GM12878 (cell line): ENCODE measurements around the gene PKP2. TPM values are rescaled to one million over a fixed set of nuclear protein-coding genes. Genes with fewer than 3 reads are reported as not detected.

ENCODE experiments used
- ATAC-seq: fragments of 200-7000 bp; cut with Tn5 transposase; 3 replicates; pipeline ENCODE4 v1.9.1; 2020; ENCODE audit warnings: mild to moderate bottlenecking, moderate library complexity
- BruUV-seq: library from RNA; stranded (reverse); fragments of 400-500 nt; replicated peaks from 2 replicates; lab custom pipeline; 2021; lab: Mats Ljungman, UMichigan
- CTCF ChIA-PET: fragments of 300-600 bp; sonication (Branson Sonifier 250); formaldehyde crosslinking; extraction: SDS; loops from one replicate; lab custom pipeline; 2021; ENCODE audit warnings: inconsistent platforms; lab: Yijun Ruan, JAX
- POLR2A ChIA-PET: fragments of 350-600 bp; formaldehyde crosslinking; extraction: SDS; loops from one replicate; lab custom pipeline; 2021; ENCODE audit warnings: inconsistent platforms; lab: Charles Lee
- RAD21 ChIA-PET: fragments of 300-600 bp; sonication (Branson Sonifier 250); formaldehyde crosslinking; loops from one replicate; lab custom pipeline; 2023; ENCODE audit warnings: antibody characterized with exemption; ENCODE audit not compliant: unreplicated experiment; lab: Charles Lee
- SMC1A ChIA-PET: fragments of 300-600 bp; sonication (Branson Sonifier 250); formaldehyde crosslinking; loops from one replicate; lab custom pipeline; 2023; ENCODE audit not compliant: unreplicated experiment, uncharacterized antibody; lab: Charles Lee
- DNase-seq: peaks from one replicate; pipeline ENCODE4 v3.0.0-alpha.2; 2011; ENCODE audit warnings: low read depth, low spot score
- FAIRE-seq: peaks from 3 replicates; lab custom pipeline; 2011; peaks lifted over from hg19 to GRCh38; lab: Jason Lieb, UNC
- H2AFZ ChIP-seq: 2 replicates; pipeline ENCODE4 v1.6.0; 2011; ENCODE audit warnings: low read depth, low read length, control low read depth; ENCODE audit not compliant: control insufficient read depth
- H3K27ac ChIP-seq: 2 replicates; pipeline ENCODE4 v1.5.1; 2011; ENCODE audit warnings: control low read depth; ENCODE audit not compliant: control insufficient read depth, insufficient read depth
- H3K27me3 ChIP-seq, 2 experiments: replicated peaks in 1 of 2; 2 replicates each; pipeline versions ENCODE4 v1.6.0 to v1.6.1; 2011; ENCODE audit warnings: low read length in 1 of 2; ENCODE audit not compliant: control insufficient read depth in 2 of 2, insufficient read depth in 2 of 2
- H3K36me3 ChIP-seq, 2 experiments: 2 replicates each; pipeline ENCODE4 v1.5.1; 2011; ENCODE audit warnings: low read length in 1 of 2; ENCODE audit not compliant: control insufficient read depth in 2 of 2, insufficient read depth in 2 of 2
- H3K4me1 ChIP-seq: 2 replicates; pipeline ENCODE4 v1.6.1; 2011; ENCODE audit warnings: mild to moderate bottlenecking, low read length, moderate library complexity, mixed read lengths; ENCODE audit not compliant: control insufficient read depth, insufficient read depth
- H3K4me2 ChIP-seq: 2 replicates; pipeline ENCODE4 v1.6.0; 2011; ENCODE audit warnings: control low read depth; ENCODE audit not compliant: control insufficient read depth, insufficient read depth
- H3K4me3 ChIP-seq: fragments of 200-600 bp; sonication (generic); 2 replicates; pipeline ENCODE4 v1.5.1; 2016
- H3K79me2 ChIP-seq: 2 replicates; pipeline ENCODE4 v1.6.0; 2011; ENCODE audit warnings: low read length; ENCODE audit not compliant: control insufficient read depth, insufficient read depth
- H3K9ac ChIP-seq: 2 replicates; pipeline ENCODE4 v1.8.0; 2011; ENCODE audit warnings: low read length, control low read depth, mixed read lengths; ENCODE audit not compliant: control insufficient read depth, insufficient read depth
- H3K9me3 ChIP-seq: replicated peaks from 3 replicates; pipeline ENCODE4 v1.5.1; 2011; ENCODE audit warnings: mild to moderate bottlenecking, low read length; ENCODE audit not compliant: control insufficient read depth, insufficient read depth
- H4K20me1 ChIP-seq: 2 replicates; pipeline ENCODE4 v1.6.0; 2011; ENCODE audit not compliant: control insufficient read depth, insufficient read depth
- CBX5 ChIP-seq: sonication (generic); IDR thresholded peaks from 2 replicates; pipeline ENCODE4 v1.6.1; 2016; ENCODE audit warnings: low read depth, moderate library complexity, mild to moderate bottlenecking, inconsistent platforms
- CHD2 ChIP-seq: IDR thresholded peaks from 2 replicates; pipeline ENCODE4 v1.6.1; 2011; ENCODE audit warnings: low read depth, low read length, improper control_type of control experiment, borderline replicate concordance
- IKZF2 ChIP-seq, 2 experiments: fragments of 450-650 bp; IDR thresholded peaks; 2 replicates each; pipeline ENCODE4 v1.6.1; 2017; ENCODE audit warnings: mild to moderate bottlenecking in 2 of 2, moderate library complexity in 2 of 2
- KLF5 ChIP-seq: fragments of 450-650 bp; IDR thresholded peaks from 2 replicates; pipeline ENCODE4 v1.6.1; 2014; ENCODE audit warnings: mild to moderate bottlenecking; ENCODE audit not compliant: partially characterized antibody
- LARP7 ChIP-seq: fragments of 450-650 bp; IDR thresholded peaks from 2 replicates; pipeline ENCODE4 v1.6.1; 2017; ENCODE audit warnings: mild to moderate bottlenecking
- MXI1 ChIP-seq: fragments of 150-350 bp; IDR thresholded peaks from 2 replicates; pipeline ENCODE4 v1.6.1; 2011; ENCODE audit warnings: low read depth, mild to moderate bottlenecking, inconsistent platforms, low read length, improper control_type of control experiment
- MYC ChIP-seq: IDR thresholded peaks from 2 replicates; pipeline ENCODE4 v1.6.1; 2011; ENCODE audit warnings: mild to moderate bottlenecking, low read length, moderate library complexity, inconsistent platforms; ENCODE audit not compliant: insufficient read depth, insufficient replicate concordance, insufficient read length, severe bottlenecking
- NR2F1 ChIP-seq: fragments of 450-650 bp; conservative IDR thresholded peaks from 2 replicates; pipeline ENCODE4 v1.6.1; 2017; ENCODE audit warnings: mild to moderate bottlenecking
- SIN3A ChIP-seq: IDR thresholded peaks from 2 replicates; pipeline ENCODE4 v1.6.1; 2012; ENCODE audit warnings: low read depth, low read length, improper control_type of control experiment
- YY1 ChIP-seq: IDR thresholded peaks from 2 replicates; pipeline ENCODE4 v1.6.1; 2011; ENCODE audit warnings: low read depth, mild to moderate bottlenecking, low read length
- WGBS: methylation state at CpG from one replicate; pipeline ENCODE4 v1.1.6; 2016; ENCODE audit warnings: low lambda C conversion rate; ENCODE audit not compliant: insufficient replicate concordance, insufficient coverage; ENCODE audit errors: missing lambda C conversion rate; 5-methylcytosine and 5-hydroxymethylcytosine counted together
- in situ Hi-C: fragments of 300-500 bp; cut with MboI; formaldehyde crosslinking; loops from 9 replicates; pipeline ENCODE4 v1.14.3; 2018; ENCODE audit warnings: mixed read lengths
- intact Hi-C: fragments of 100-400 bp; cut with micrococcal nuclease; formaldehyde crosslinking; loops from one replicate; pipeline ENCODE4 v1.14.2; 2022; ENCODE audit not compliant: unreplicated experiment
- polyA plus RNA-seq, 11 experiments: library from polyadenylated mRNA; depleted of rRNA in 4 of 11; unstranded in 6 of 11; stranded (reverse) in 5 of 11; fragments of >200 nt; fragmentation: Nextera tagmentation in 4 of 11; fragmentation: Illumina TruSeq in 1 of 11; extraction: Ambion mirVana in 4 of 11; extraction: Trizol in 1 of 11; gene quantifications; 1 replicate in 1 of 11; 2 replicates in 10 of 11; pipeline versions ENCODE4 v1.2.1 to v1.2.3, GENCODE V29; 2011 to 2016; ENCODE audit warnings: inconsistent platforms in 2 of 11, missing spikeins in 2 of 11, low read depth in 1 of 11
- total RNA-seq, 4 experiments: library from RNA; depleted of rRNA in 3 of 4; stranded (reverse); fragments of >200 nt in 3 of 4; fragmentation: Illumina TruSeq in 1 of 4; extraction: Trizol in 1 of 4; gene quantifications; 2 replicates each; pipeline versions ENCODE4 v1.2.1 to v1.2.3, GENCODE V29; 2013 to 2021
- TF ChIP-seq, protein P1 (sequence below): fragments of 450-650 bp; IDR thresholded peaks from 2 replicates; pipeline ENCODE4 v1.6.1; 2017; ENCODE audit warnings: mild to moderate bottlenecking, moderate library complexity
- TF ChIP-seq, protein P2 (sequence below): fragments of 450-650 bp; formaldehyde crosslinking; IDR thresholded peaks from 2 replicates; pipeline ENCODE4 v1.4.0; 2020; ENCODE audit warnings: mild to moderate bottlenecking, moderate library complexity
- TF ChIP-seq, protein P3 (sequence below): IDR thresholded peaks from 2 replicates; pipeline ENCODE4 v1.6.1; 2012; ENCODE audit warnings: low read depth, low read length, improper control_type of control experiment

The PKP2 gene
- total and polyA plus RNA-seq, 10 of the 15 experiments (the other 5 are each of a cell fraction or from before 2014, with no cell fraction given), result 0.02 to 4.1 (median 0.07) TPM; not detected in 4

DNA sequence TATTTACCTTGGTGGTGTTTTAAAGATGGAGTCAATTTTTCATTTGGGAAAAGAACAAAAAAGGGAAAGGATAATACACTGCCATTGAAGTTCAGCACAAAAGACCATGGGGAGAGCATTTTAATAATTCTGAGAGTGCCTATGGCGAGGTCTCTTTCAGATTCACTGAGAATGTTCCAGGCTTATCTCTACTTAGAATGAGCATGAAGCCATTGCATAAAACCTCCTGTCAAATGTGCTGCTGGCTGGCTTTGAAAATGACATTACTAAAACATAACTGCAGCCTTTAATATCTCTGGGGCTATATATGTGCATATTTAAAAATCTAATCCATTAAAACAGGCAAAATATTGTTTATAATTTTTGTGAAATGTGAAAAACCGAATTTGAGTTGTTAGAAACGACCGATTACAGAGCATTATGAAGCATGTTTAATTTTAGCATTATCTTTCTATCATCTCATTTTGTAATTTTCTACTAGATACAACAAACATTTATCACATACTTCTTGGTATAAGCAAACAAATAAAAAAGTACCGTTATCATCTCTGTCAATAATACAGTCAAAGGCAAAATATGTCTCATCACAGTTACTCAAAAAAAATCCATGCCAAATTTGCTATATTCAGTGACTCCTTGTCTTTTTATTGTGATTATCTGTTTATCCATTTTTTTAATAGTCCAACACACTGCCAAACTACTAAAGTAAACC, 95.2 kb downstream of the PKP2 start (continued):
- TF ChIP-seq, protein P1, sequence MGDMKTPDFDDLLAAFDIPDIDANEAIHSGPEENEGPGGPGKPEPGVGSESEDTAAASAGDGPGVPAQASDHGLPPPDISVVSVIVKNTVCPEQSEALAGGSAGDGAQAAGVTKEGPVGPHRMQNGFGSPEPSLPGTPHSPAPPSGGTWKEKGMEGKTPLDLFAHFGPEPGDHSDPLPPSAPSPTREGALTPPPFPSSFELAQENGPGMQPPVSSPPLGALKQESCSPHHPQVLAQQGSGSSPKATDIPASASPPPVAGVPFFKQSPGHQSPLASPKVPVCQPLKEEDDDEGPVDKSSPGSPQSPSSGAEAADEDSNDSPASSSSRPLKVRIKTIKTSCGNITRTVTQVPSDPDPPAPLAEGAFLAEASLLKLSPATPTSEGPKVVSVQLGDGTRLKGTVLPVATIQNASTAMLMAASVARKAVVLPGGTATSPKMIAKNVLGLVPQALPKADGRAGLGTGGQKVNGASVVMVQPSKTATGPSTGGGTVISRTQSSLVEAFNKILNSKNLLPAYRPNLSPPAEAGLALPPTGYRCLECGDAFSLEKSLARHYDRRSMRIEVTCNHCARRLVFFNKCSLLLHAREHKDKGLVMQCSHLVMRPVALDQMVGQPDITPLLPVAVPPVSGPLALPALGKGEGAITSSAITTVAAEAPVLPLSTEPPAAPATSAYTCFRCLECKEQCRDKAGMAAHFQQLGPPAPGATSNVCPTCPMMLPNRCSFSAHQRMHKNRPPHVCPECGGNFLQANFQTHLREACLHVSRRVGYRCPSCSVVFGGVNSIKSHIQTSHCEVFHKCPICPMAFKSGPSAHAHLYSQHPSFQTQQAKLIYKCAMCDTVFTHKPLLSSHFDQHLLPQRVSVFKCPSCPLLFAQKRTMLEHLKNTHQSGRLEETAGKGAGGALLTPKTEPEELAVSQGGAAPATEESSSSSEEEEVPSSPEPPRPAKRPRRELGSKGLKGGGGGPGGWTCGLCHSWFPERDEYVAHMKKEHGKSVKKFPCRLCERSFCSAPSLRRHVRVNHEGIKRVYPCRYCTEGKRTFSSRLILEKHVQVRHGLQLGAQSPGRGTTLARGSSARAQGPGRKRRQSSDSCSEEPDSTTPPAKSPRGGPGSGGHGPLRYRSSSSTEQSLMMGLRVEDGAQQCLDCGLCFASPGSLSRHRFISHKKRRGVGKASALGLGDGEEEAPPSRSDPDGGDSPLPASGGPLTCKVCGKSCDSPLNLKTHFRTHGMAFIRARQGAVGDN, result no peak
- no peak for TF ChIP-seq CHD2

DNA sequence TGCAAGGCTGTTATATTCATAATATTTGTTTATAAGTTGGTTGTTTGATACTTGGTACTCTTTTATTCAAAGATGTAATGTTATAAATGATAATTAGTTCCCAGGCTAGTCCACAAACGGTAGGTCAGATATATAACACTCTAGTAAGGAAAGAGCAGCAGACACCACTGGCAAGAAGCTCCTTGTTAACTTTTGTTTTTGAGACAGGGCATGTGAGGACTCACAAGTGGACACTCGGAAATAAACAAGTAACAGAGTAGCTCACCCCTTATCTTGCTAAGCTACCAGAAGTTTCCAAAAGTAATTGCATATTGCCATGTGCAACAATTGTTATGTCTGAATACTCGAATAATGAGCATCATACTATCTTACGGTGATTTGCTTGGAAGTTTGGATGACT, 102.3 kb downstream of the PKP2 start:
- CTCF ChIA-PET, result no interaction called here
- DNase-seq, result no peak
- no TSS peak for BruUV-seq
- H3K4me2 ChIP-seq, result no peak overlapping the region
- no peaks in the 10 kb centered on the region for H4K20me1 ChIP-seq
- H3K4me3 ChIP-seq, result no peak overlapping the region
- H2AFZ ChIP-seq, result no peak overlapping the region
- in situ Hi-C loops, result no loop called here
- POLR2A ChIA-PET, result no interaction called here
- RAD21 ChIA-PET, result no interaction called here
- SMC1A ChIA-PET, result no interaction called here
- ATAC-seq, result no peak
- WGBS, result 45% methylated on average over 4 of the region's 4 CpGs
- H3K27ac ChIP-seq, result no peak overlapping the region
- no peak for FAIRE-seq
- no peaks in the 10 kb centered on the region for H3K79me2 ChIP-seq
- H3K27me3 ChIP-seq, result no peaks in the 10 kb centered on the region
- no peaks in the 10 kb centered on the region for H3K9me3 ChIP-seq
- intact Hi-C loops, result no loop called here
- no peaks in the 10 kb centered on the region for H3K4me1 ChIP-seq
- H3K9ac ChIP-seq, result no peak overlapping the region
- H3K36me3 ChIP-seq, result no peaks in the 10 kb centered on the region
- TF ChIP-seq, protein P2, sequence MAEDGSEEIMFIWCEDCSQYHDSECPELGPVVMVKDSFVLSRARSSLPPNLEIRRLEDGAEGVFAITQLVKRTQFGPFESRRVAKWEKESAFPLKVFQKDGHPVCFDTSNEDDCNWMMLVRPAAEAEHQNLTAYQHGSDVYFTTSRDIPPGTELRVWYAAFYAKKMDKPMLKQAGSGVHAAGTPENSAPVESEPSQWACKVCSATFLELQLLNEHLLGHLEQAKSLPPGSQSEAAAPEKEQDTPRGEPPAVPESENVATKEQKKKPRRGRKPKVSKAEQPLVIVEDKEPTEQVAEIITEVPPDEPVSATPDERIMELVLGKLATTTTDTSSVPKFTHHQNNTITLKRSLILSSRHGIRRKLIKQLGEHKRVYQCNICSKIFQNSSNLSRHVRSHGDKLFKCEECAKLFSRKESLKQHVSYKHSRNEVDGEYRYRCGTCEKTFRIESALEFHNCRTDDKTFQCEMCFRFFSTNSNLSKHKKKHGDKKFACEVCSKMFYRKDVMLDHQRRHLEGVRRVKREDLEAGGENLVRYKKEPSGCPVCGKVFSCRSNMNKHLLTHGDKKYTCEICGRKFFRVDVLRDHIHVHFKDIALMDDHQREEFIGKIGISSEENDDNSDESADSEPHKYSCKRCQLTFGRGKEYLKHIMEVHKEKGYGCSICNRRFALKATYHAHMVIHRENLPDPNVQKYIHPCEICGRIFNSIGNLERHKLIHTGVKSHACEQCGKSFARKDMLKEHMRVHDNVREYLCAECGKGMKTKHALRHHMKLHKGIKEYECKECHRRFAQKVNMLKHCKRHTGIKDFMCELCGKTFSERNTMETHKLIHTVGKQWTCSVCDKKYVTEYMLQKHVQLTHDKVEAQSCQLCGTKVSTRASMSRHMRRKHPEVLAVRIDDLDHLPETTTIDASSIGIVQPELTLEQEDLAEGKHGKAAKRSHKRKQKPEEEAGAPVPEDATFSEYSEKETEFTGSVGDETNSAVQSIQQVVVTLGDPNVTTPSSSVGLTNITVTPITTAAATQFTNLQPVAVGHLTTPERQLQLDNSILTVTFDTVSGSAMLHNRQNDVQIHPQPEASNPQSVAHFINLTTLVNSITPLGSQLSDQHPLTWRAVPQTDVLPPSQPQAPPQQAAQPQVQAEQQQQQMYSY, result no peak
- no peak for TF ChIP-seq IKZF2 (IDR thresholded peaks at IDR 0.05)
- no peak for TF ChIP-seq NR2F1
- TF ChIP-seq MYC, result no peak
- TF ChIP-seq CBX5, result no peak
- no peak for TF ChIP-seq YY1
- TF ChIP-seq KLF5, result no peak
- TF ChIP-seq, protein P3, sequence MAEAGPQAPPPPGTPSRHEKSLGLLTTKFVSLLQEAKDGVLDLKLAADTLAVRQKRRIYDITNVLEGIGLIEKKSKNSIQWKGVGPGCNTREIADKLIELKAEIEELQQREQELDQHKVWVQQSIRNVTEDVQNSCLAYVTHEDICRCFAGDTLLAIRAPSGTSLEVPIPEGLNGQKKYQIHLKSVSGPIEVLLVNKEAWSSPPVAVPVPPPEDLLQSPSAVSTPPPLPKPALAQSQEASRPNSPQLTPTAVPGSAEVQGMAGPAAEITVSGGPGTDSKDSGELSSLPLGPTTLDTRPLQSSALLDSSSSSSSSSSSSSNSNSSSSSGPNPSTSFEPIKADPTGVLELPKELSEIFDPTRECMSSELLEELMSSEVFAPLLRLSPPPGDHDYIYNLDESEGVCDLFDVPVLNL, result no peak
- no peak for TF ChIP-seq SIN3A
- no peak for TF ChIP-seq MXI1
- TF ChIP-seq LARP7, result no peak
